ENCODE results near the gene RASL10B.
"Not testable (repeated sequence)": the region's sequence is repeated elsewhere in the genome, so short reads cannot be mapped to it uniquely, and the experiment has no call there.

The RASL10B gene

GRCh38 chr17:35731239-35731916, at the start of gene RASL10B:
TSS of gene RASL10B (plus strand) at chr17:35731639. CDS start at chr17:35735185, 3,546 bp downstream.
- H3K27me3 ChIP-seq (ENCODE audit: control insufficient read depth, insufficient read depth, low read length) = peaks cover 8% of the 10 kb centered on the region
- peak within 1 kb of the TSS; percentile 14 for H3K9ac ChIP-seq (ENCODE audit: low read length)
- H3K36me3 ChIP-seq (ENCODE audit: control insufficient read depth, low read depth, low read length) = no peaks in the 10 kb centered on the region
- H3K4me1 ChIP-seq (ENCODE audit: control insufficient read depth, low read depth, low read length) = peaks cover 11% of the 10 kb centered on the region
- no peak within 1 kb of the TSS for H3K27ac ChIP-seq (ENCODE audit: low read length)
- H3K4me3 ChIP-seq (ENCODE audit: low read length) = peak within 1 kb of the TSS; percentile 65
- H3K9me3 ChIP-seq (ENCODE audit: control insufficient read depth, low read depth, low read length) = no peaks in the 10 kb centered on the region

- Histone ChIP-seq H3K36me3 (ENCODE audit: control insufficient read depth, low read depth, low read length) (peaks cover 18% of the 10 kb centered on the region), H3K27me3 (ENCODE audit: control insufficient read depth, insufficient read depth, low read length) (no peaks in the 10 kb centered on the region)
Measured at GRCh38 chr17:35683591-35683990, 47.8 kb upstream of the RASL10B start.

GRCh38 chr17:35684055-35684802, 47.2 kb upstream of the RASL10B start:
- Histone ChIP-seq H3K27ac (ENCODE audit: low read length) (peak overlapping the region; percentile 10), H3K9ac (ENCODE audit: low read length) (no peak overlapping the region), H3K4me3 (ENCODE audit: low read length) (no peak overlapping the region), H3K9me3 (ENCODE audit: control insufficient read depth, low read depth, low read length) (no peaks in the 10 kb centered on the region), H3K36me3 (ENCODE audit: control insufficient read depth, low read depth, low read length) (peaks cover 18% of the 10 kb centered on the region), H3K4me1 (ENCODE audit: control insufficient read depth, low read depth, low read length) (peaks cover 20% of the 10 kb centered on the region), H3K27me3 (ENCODE audit: control insufficient read depth, insufficient read depth, low read length) (no peaks in the 10 kb centered on the region)

More at GRCh38 chr17:35683591-35683990, 47.8 kb upstream of the RASL10B start:
- H3K27ac ChIP-seq (ENCODE audit: low read length) = no peak overlapping the region
- H3K4me3 ChIP-seq (ENCODE audit: low read length) = no peak overlapping the region
- H3K9me3 ChIP-seq (ENCODE audit: control insufficient read depth, low read depth, low read length) = no peaks in the 10 kb centered on the region
- H3K9ac ChIP-seq (ENCODE audit: low read length) = no peak overlapping the region
- peaks cover 20% of the 10 kb centered on the region for H3K4me1 ChIP-seq (ENCODE audit: control insufficient read depth, low read depth, low read length)

- no peak overlapping the region for H3K4me3 ChIP-seq (ENCODE audit: low read length)
- no peaks in the 10 kb centered on the region for H3K27me3 ChIP-seq (ENCODE audit: control insufficient read depth, insufficient read depth, low read length)
- H3K27ac ChIP-seq (ENCODE audit: low read length) = no peak overlapping the region
- H3K9ac ChIP-seq (ENCODE audit: low read length) = no peak overlapping the region
- H3K4me1 ChIP-seq (ENCODE audit: control insufficient read depth, low read depth, low read length) = peaks cover 3% of the 10 kb centered on the region
- H3K9me3 ChIP-seq (ENCODE audit: control insufficient read depth, low read depth, low read length) = no peaks in the 10 kb centered on the region
- peaks cover 22% of the 10 kb centered on the region for H3K36me3 ChIP-seq (ENCODE audit: control insufficient read depth, low read depth, low read length)
Measured at GRCh38 chr17:35692512-35693210, 38.8 kb upstream of the RASL10B start.

GRCh38 chr17:35693662-35694061, 37.8 kb upstream of the RASL10B start:
- Histone ChIP-seq H3K27me3 (ENCODE audit: control insufficient read depth, insufficient read depth, low read length) (no peaks in the 10 kb centered on the region), H3K4me3 (ENCODE audit: low read length) (no peak overlapping the region), H3K27ac (ENCODE audit: low read length) (no peak overlapping the region), H3K9ac (ENCODE audit: low read length) (no peak overlapping the region), H3K9me3 (ENCODE audit: control insufficient read depth, low read depth, low read length) (no peaks in the 10 kb centered on the region), H3K4me1 (ENCODE audit: control insufficient read depth, low read depth, low read length) (peaks cover 3% of the 10 kb centered on the region), H3K36me3 (ENCODE audit: control insufficient read depth, low read depth, low read length) (peaks cover 22% of the 10 kb centered on the region)

GRCh38 chr17:35694906-35695305, 36.5 kb upstream of the RASL10B start:
- H3K9ac ChIP-seq (ENCODE audit: low read length) = no peak overlapping the region
- no peak overlapping the region for H3K27ac ChIP-seq (ENCODE audit: low read length)
- H3K36me3 ChIP-seq (ENCODE audit: control insufficient read depth, low read depth, low read length) = peaks cover 17% of the 10 kb centered on the region
- H3K27me3 ChIP-seq (ENCODE audit: control insufficient read depth, insufficient read depth, low read length) = no peaks in the 10 kb centered on the region
- H3K9me3 ChIP-seq (ENCODE audit: control insufficient read depth, low read depth, low read length) = no peaks in the 10 kb centered on the region
- peaks cover 3% of the 10 kb centered on the region for H3K4me1 ChIP-seq (ENCODE audit: control insufficient read depth, low read depth, low read length)
- H3K4me3 ChIP-seq (ENCODE audit: low read length) = no peak overlapping the region

- Histone ChIP-seq H3K4me3 (ENCODE audit: low read length) (no peak overlapping the region), H3K9me3 (ENCODE audit: control insufficient read depth, low read depth, low read length) (no peaks in the 10 kb centered on the region), H3K4me1 (ENCODE audit: control insufficient read depth, low read depth, low read length) (peaks cover 3% of the 10 kb centered on the region), H3K27ac (ENCODE audit: low read length) (no peak overlapping the region), H3K36me3 (ENCODE audit: control insufficient read depth, low read depth, low read length) (peaks cover 14% of the 10 kb centered on the region), H3K9ac (ENCODE audit: low read length) (no peak overlapping the region), H3K27me3 (ENCODE audit: control insufficient read depth, insufficient read depth, low read length) (no peaks in the 10 kb centered on the region)
Measured at GRCh38 chr17:35695613-35696012, 35.8 kb upstream of the RASL10B start.

- Histone ChIP-seq H3K4me1 (ENCODE audit: control insufficient read depth, low read depth, low read length) (peaks cover 3% of the 10 kb centered on the region), H3K36me3 (ENCODE audit: control insufficient read depth, low read depth, low read length) (peaks cover 8% of the 10 kb centered on the region), H3K27ac (ENCODE audit: low read length) (no peak overlapping the region), H3K9me3 (ENCODE audit: control insufficient read depth, low read depth, low read length) (no peaks in the 10 kb centered on the region), H3K9ac (ENCODE audit: low read length) (no peak overlapping the region), H3K4me3 (ENCODE audit: low read length) (no peak overlapping the region), H3K27me3 (ENCODE audit: control insufficient read depth, insufficient read depth, low read length) (no peaks in the 10 kb centered on the region)
Measured at GRCh38 chr17:35698800-35699199, 32.6 kb upstream of the RASL10B start.

- H3K9ac ChIP-seq (ENCODE audit: low read length) = no peak overlapping the region
- no peaks in the 10 kb centered on the region for H3K9me3 ChIP-seq (ENCODE audit: control insufficient read depth, low read depth, low read length)
- H3K4me1 ChIP-seq (ENCODE audit: control insufficient read depth, low read depth, low read length) = peaks cover 3% of the 10 kb centered on the region
- H3K27me3 ChIP-seq (ENCODE audit: control insufficient read depth, insufficient read depth, low read length) = no peaks in the 10 kb centered on the region
- no peak overlapping the region for H3K4me3 ChIP-seq (ENCODE audit: low read length)
- H3K27ac ChIP-seq (ENCODE audit: low read length) = no peak overlapping the region
- no peaks in the 10 kb centered on the region for H3K36me3 ChIP-seq (ENCODE audit: control insufficient read depth, low read depth, low read length)
Measured at GRCh38 chr17:35700150-35700549, 31.3 kb upstream of the RASL10B start.

- H3K9me3 ChIP-seq (ENCODE audit: control insufficient read depth, low read depth, low read length) = no peaks in the 10 kb centered on the region
- no peaks in the 10 kb centered on the region for H3K27me3 ChIP-seq (ENCODE audit: control insufficient read depth, insufficient read depth, low read length)
- H3K9ac ChIP-seq (ENCODE audit: low read length) = no peak overlapping the region
- H3K4me1 ChIP-seq (ENCODE audit: control insufficient read depth, low read depth, low read length) = no peaks in the 10 kb centered on the region
- H3K36me3 ChIP-seq (ENCODE audit: control insufficient read depth, low read depth, low read length) = no peaks in the 10 kb centered on the region
- no peak overlapping the region for H3K27ac ChIP-seq (ENCODE audit: low read length)
- H3K4me3 ChIP-seq (ENCODE audit: low read length) = no peak overlapping the region
Measured at GRCh38 chr17:35701491-35701890, 29.9 kb upstream of the RASL10B start.

GRCh38 chr17:35703308-35703707, 28.1 kb upstream of the RASL10B start:
- not testable (repeated sequence) for H3K27ac ChIP-seq (ENCODE audit: low read length); H3K4me3 ChIP-seq (ENCODE audit: low read length); H3K36me3 ChIP-seq (ENCODE audit: control insufficient read depth, low read depth, low read length); H3K27me3 ChIP-seq (ENCODE audit: control insufficient read depth, insufficient read depth, low read length); H3K9me3 ChIP-seq (ENCODE audit: control insufficient read depth, low read depth, low read length); H3K9ac ChIP-seq (ENCODE audit: low read length); H3K4me1 ChIP-seq (ENCODE audit: control insufficient read depth, low read depth, low read length)
